SU-DHL-6 (cell line): ENCODE measurements around the gene MYO1H.

Source experiments
- EZH2phosphoT487 ChIP-seq: fragments of 200-600 bp; sonication (generic), shearing (Covaris generic); conservative IDR thresholded peaks from 2 replicates; pipeline ENCODE4 v1.6.1; 2018; ENCODE audit warnings: mild to moderate bottlenecking, antibody characterized with exemption, low read length, moderate library complexity, mixed read lengths
- TF ChIP-seq, protein P1 (sequence below): fragments of 200-600 bp; sonication (generic); IDR thresholded peaks from one replicate; pipeline ENCODE4 v1.5.1; 2017; ENCODE audit warnings: antibody characterized with exemption, mild to moderate bottlenecking, low read length, moderate library complexity; ENCODE audit not compliant: insufficient read depth, poor library complexity, severe bottlenecking

DNA sequence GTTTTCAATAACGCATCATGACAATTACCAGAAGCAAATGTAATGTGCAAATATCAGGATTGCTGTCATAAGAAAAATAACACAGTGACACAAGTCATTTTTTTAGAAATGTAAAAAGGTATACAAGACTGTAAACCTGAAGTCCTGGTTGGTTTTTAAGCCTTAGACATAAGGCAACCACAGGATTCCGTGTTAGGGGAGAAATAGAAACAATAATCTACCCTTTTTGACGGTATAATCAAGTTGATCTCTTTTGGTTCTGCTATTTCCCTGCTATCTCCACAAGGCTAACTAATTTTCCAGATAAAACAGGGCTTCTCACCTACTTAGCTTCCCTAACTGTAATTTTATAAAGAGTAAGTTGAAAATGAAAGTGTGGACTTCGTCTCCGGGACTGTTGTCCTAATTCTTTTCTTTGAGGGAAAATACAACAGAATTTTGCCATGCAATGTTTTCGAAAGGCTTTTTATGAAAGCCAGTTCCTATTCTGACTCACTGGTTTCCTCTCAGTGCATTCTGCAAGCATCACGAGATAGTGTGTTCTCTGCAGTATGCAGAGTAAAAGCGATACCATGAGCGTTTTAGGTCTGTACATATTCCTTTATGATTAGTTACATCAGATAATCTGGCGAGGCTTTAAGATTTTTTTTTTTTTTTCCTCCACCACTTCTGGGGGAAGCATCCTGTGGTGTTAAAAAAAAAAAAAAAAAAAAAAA is 10.6 kb downstream of the MYO1H start:
- TF ChIP-seq, protein P1, sequence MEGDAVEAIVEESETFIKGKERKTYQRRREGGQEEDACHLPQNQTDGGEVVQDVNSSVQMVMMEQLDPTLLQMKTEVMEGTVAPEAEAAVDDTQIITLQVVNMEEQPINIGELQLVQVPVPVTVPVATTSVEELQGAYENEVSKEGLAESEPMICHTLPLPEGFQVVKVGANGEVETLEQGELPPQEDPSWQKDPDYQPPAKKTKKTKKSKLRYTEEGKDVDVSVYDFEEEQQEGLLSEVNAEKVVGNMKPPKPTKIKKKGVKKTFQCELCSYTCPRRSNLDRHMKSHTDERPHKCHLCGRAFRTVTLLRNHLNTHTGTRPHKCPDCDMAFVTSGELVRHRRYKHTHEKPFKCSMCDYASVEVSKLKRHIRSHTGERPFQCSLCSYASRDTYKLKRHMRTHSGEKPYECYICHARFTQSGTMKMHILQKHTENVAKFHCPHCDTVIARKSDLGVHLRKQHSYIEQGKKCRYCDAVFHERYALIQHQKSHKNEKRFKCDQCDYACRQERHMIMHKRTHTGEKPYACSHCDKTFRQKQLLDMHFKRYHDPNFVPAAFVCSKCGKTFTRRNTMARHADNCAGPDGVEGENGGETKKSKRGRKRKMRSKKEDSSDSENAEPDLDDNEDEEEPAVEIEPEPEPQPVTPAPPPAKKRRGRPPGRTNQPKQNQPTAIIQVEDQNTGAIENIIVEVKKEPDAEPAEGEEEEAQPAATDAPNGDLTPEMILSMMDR = no peak
- TF ChIP-seq EZH2phosphoT487 = no peak
